Measurements from ENCODE around the gene NAGS. TPM values are rescaled to one million over a fixed set of nuclear protein-coding genes. Genes with fewer than 3 reads are reported as not detected.
"Not testable (repeated sequence)": the region's sequence is repeated elsewhere in the genome, so short reads cannot be mapped to it uniquely, and the experiment has no call there.

The NAGS gene
- total RNA-seq, 1 donor from 2014 or later, result 0.60 TPM

GRCh38 chr17:44014437-44015172 is 10.2 kb downstream of the NAGS start, which contains the start of gene TMEM101:
Gene TMEM101, minus strand, starts transcription at chr17:44014963. Its CDS starts 11 bp downstream, at chr17:44014952.
- Mint-ChIP-seq H3K27ac (peak within 1 kb of the TSS; percentile 98), H3K36me3 (ENCODE audit: low read depth) (peaks cover 10% of the 10 kb centered on the region), H3K9me3 (no peaks in the 10 kb centered on the region), H3K4me3 (peak within 1 kb of the TSS; percentile 100), H3K27me3 (ENCODE audit: insufficient read depth) (no peaks in the 10 kb centered on the region), H3K4me1 (ENCODE audit: low read depth) (peaks cover 16% of the 10 kb centered on the region)
- intact Hi-C loops (cut with micrococcal nuclease), result loop anchor here (1.0 to 2.0 kb wide), 4 partner anchors 8 to 172 kb away; partner anchors contain the start of genes G6PC3, HDAC5 and TMUB2
- DNase-seq (ENCODE audit: low spot score), result peak; percentile 84

DNA sequence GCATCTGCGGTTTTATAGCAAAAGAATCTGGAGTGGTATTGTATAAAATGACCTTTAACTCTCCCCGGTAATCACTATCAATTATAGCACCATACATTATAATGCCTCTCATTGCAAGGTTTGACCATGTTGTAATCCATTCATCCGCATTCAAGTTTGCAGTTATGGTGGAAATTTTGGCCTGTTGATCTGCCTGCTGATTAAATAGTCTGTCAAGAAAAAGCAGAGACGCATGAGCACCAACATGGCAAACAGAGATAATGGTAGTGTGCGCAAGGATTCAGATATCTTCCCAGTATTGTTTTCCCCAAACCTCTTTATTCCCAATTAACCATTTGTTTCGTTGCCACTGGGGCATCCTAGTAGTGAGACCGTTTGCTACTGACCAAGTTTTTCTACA is 16.8 kb downstream of the NAGS start:
- H3K4me3 Mint-ChIP-seq; H3K4me1 Mint-ChIP-seq (ENCODE audit: low read depth); DNase-seq (ENCODE audit: low spot score); H3K27ac Mint-ChIP-seq; intact Hi-C loops (cut with micrococcal nuclease); H3K36me3 Mint-ChIP-seq (ENCODE audit: low read depth); H3K27me3 Mint-ChIP-seq (ENCODE audit: insufficient read depth); H3K9me3 Mint-ChIP-seq: not testable (repeated sequence)

DNA sequence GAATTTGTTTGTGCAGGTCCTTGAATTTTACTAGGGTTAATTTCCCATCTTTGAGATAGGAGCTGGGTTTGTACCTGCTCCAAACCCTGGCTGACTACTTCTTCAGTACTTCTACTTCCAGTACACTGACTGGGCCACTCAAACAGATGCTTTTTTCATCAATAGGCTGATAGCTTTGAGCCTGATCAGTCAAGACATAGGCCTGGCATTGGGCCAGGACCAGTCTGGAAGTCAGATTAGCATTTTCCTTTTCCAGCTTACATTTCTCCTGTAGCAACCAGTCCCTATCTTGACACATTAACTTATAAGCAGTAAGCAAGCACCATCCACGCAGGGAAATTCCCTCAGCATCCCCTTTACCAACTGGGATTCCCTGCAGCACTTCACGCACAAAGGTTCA is 17.8 kb downstream of the NAGS start:
- Mint-ChIP-seq H3K4me3 (no peak overlapping the region), H3K36me3 (ENCODE audit: low read depth) (peaks cover 10% of the 10 kb centered on the region), H3K27me3 (ENCODE audit: insufficient read depth) (no peaks in the 10 kb centered on the region), H3K4me1 (ENCODE audit: low read depth) (no peaks in the 10 kb centered on the region), H3K27ac (no peak overlapping the region), H3K9me3 (no peaks in the 10 kb centered on the region)
- DNase-seq (ENCODE audit: low spot score), result no peak
- intact Hi-C loops (cut with micrococcal nuclease), result no loop called here

- H3K4me3 Mint-ChIP-seq, result no peak overlapping the region
- H3K27me3 Mint-ChIP-seq (ENCODE audit: insufficient read depth), result no peaks in the 10 kb centered on the region
- H3K4me1 Mint-ChIP-seq (ENCODE audit: low read depth), result no peaks in the 10 kb centered on the region
- no peak for DNase-seq (ENCODE audit: low spot score)
- no peak overlapping the region for H3K27ac Mint-ChIP-seq
- intact Hi-C loops (cut with micrococcal nuclease), result no loop called here
- H3K9me3 Mint-ChIP-seq, result no peaks in the 10 kb centered on the region
- H3K36me3 Mint-ChIP-seq (ENCODE audit: low read depth), result peaks cover 10% of the 10 kb centered on the region
Measured at GRCh38 chr17:44023545-44024270, 19.3 kb downstream of the NAGS start.

DNA sequence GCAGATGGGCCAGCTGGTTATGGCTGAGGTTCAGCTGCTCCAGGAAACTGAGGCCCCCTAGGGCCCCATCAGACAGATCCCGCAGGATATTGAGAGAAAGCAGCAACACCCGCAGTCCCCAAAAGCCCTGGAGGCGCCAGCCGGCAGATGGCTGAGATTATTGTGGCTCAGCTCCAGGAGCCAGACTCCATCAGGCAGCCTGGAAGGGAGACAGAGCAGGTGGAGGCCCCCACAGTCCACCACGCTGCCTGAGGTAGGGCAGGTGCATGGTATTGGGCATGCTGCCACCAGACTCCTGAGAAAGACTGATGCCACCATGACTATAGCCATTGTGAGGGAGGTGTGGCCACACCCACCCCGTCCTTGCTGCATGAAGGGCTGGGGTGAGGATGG is 19.8 kb downstream of the NAGS start:
- DNase-seq (ENCODE audit: low spot score), result no peak
- Mint-ChIP-seq H3K27ac (no peak overlapping the region), H3K4me1 (ENCODE audit: low read depth) (peaks cover 5% of the 10 kb centered on the region)

DNA sequence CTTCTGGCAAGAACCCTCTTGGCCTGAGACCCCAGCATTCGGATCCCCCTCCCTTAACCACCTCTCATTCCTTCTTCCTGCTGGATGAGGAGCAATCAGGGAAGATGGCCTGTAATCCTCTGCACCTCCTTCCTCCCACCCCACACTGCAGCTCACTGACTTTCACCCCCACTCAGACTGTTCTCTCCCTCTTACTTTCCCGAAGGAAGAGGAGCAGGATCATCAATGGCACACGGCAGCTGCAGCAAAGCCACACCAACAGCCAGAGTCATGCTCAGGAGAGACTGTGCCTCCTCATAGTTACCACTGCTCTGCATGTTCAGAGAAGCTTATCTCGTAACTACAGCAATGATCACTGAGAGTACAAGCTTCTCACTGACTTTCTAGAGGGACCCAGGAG is 20.4 kb downstream of the NAGS start:
- intact Hi-C loops (cut with micrococcal nuclease), result no loop called here

More for the DNA sequence above, 19.8 kb downstream of the NAGS start:
- Mint-ChIP-seq H3K27me3 (ENCODE audit: insufficient read depth) (no peaks in the 10 kb centered on the region), H3K36me3 (ENCODE audit: low read depth) (peaks cover 13% of the 10 kb centered on the region), H3K4me3 (no peak overlapping the region), H3K9me3 (no peaks in the 10 kb centered on the region)
- intact Hi-C loops (cut with micrococcal nuclease), result no loop called here

DNA sequence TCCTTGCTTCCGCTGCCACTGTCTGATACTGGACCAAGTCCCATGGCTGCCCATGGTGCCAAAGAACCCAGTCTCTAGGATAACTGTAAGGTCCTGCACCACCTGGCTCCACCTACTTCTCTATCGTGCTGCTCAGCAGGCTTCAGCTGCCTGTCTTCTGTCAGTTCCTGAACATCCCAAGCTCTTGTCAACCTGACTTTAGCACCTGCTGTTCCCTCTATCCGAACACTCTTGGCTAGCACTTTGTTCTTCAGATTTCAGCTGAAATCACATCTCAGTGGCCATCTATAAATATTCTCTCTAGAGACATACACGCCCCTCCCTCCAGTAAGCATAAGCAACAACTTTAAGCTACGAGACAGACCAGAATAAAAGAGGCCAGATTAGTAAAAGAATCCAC is 25.3 kb downstream of the NAGS start:
- Mint-ChIP-seq H3K4me1 (ENCODE audit: low read depth) (peaks cover 20% of the 10 kb centered on the region), H3K27ac (no peak overlapping the region), H3K4me3 (no peak overlapping the region), H3K27me3 (ENCODE audit: insufficient read depth) (no peaks in the 10 kb centered on the region), H3K9me3 (no peaks in the 10 kb centered on the region), H3K36me3 (ENCODE audit: low read depth) (peaks cover 30% of the 10 kb centered on the region)
- intact Hi-C loops (cut with micrococcal nuclease), result no loop called here
- no peak for DNase-seq (ENCODE audit: low spot score)

More for the DNA sequence above, 20.4 kb downstream of the NAGS start:
- no peak overlapping the region for H3K27ac Mint-ChIP-seq
- no peak overlapping the region for H3K4me3 Mint-ChIP-seq
- H3K4me1 Mint-ChIP-seq (ENCODE audit: low read depth), result peaks cover 11% of the 10 kb centered on the region
- no peaks in the 10 kb centered on the region for H3K9me3 Mint-ChIP-seq
- peaks cover 16% of the 10 kb centered on the region for H3K36me3 Mint-ChIP-seq (ENCODE audit: low read depth)
- H3K27me3 Mint-ChIP-seq (ENCODE audit: insufficient read depth), result no peaks in the 10 kb centered on the region
- no peak for DNase-seq (ENCODE audit: low spot score)

GRCh38 chr17:44030482-44030881 is 26.1 kb downstream of the NAGS start:
- peaks cover 20% of the 10 kb centered on the region for H3K4me1 Mint-ChIP-seq (ENCODE audit: low read depth)
- H3K36me3 Mint-ChIP-seq (ENCODE audit: low read depth), result peaks cover 31% of the 10 kb centered on the region
- no peak overlapping the region for H3K4me3 Mint-ChIP-seq
- H3K27ac Mint-ChIP-seq, result no peak overlapping the region
- no peaks in the 10 kb centered on the region for H3K9me3 Mint-ChIP-seq
- intact Hi-C loops (cut with micrococcal nuclease), result no loop called here
- DNase-seq (ENCODE audit: low spot score), result no peak
- H3K27me3 Mint-ChIP-seq (ENCODE audit: insufficient read depth), result no peaks in the 10 kb centered on the region

DNA sequence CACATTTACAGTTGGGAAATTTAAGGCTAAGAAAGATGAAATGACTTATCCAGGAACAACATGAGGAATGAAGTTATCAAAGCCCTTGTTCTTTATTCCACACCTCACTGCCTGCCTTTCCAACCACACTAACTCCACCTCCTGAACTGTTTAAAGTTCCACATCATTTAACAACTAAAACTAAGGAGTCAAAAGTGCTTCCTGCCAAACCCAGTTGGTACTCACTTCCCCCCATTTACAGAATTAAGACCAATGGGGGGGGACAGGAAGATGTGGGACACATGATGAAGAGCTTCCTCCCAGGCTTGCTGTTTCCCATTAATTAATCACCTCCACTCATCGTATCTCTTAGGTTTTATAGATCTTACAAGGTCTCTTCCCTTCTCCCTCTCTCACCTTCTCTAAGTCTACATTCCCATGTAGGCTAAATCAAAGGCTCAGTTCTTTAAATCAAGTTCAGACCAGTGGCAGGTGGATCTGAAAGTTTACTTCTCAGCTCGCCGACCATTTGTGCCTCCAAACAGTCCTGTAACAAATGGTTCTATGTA is 29.5 kb downstream of the NAGS start:
- Mint-ChIP-seq H3K4me1 (ENCODE audit: low read depth) (peaks cover 18% of the 10 kb centered on the region), H3K27me3 (ENCODE audit: insufficient read depth) (no peaks in the 10 kb centered on the region), H3K9me3 (no peaks in the 10 kb centered on the region), H3K27ac (peak overlapping the region; percentile 74), H3K36me3 (ENCODE audit: low read depth) (peaks cover 39% of the 10 kb centered on the region), H3K4me3 (no peak overlapping the region)
- intact Hi-C loops (cut with micrococcal nuclease), result no loop called here
- DNase-seq (ENCODE audit: low spot score), result no peak

- H3K27me3 Mint-ChIP-seq (ENCODE audit: insufficient read depth); DNase-seq (ENCODE audit: low spot score); intact Hi-C loops (cut with micrococcal nuclease); H3K9me3 Mint-ChIP-seq; H3K4me3 Mint-ChIP-seq; H3K27ac Mint-ChIP-seq: not testable (repeated sequence)
- Mint-ChIP-seq H3K4me1 (ENCODE audit: low read depth) (peaks cover 13% of the 10 kb centered on the region), H3K36me3 (ENCODE audit: low read depth) (peaks cover 35% of the 10 kb centered on the region)
Measured at GRCh38 chr17:44034688-44035087, 30.3 kb downstream of the NAGS start.

- Mint-ChIP-seq H3K27me3 (ENCODE audit: insufficient read depth) (no peaks in the 10 kb centered on the region), H3K27ac (no peak overlapping the region), H3K36me3 (ENCODE audit: low read depth) (peaks cover 37% of the 10 kb centered on the region), H3K9me3 (no peaks in the 10 kb centered on the region), H3K4me3 (no peak overlapping the region), H3K4me1 (ENCODE audit: low read depth) (peaks cover 29% of the 10 kb centered on the region)
- intact Hi-C loops (cut with micrococcal nuclease), result no loop called here
- no peak for DNase-seq (ENCODE audit: low spot score)
Measured at GRCh38 chr17:44037471-44037870, 33.0 kb downstream of the NAGS start.

- no peak overlapping the region for H3K4me3 Mint-ChIP-seq
- H3K27ac Mint-ChIP-seq, result no peak overlapping the region
- H3K4me1 Mint-ChIP-seq (ENCODE audit: low read depth), result peaks cover 28% of the 10 kb centered on the region
- no peak for DNase-seq (ENCODE audit: low spot score)
- peaks cover 32% of the 10 kb centered on the region for H3K36me3 Mint-ChIP-seq (ENCODE audit: low read depth)
- H3K27me3 Mint-ChIP-seq (ENCODE audit: insufficient read depth), result no peaks in the 10 kb centered on the region
- intact Hi-C loops (cut with micrococcal nuclease), result no loop called here
- no peaks in the 10 kb centered on the region for H3K9me3 Mint-ChIP-seq
Measured at GRCh38 chr17:44038604-44039011, 34.2 kb downstream of the NAGS start.

Data from activated T-helper 1 cell treated with anti-CD3 and anti-CD28 coated beads, Interleukin-12 subunit alpha, Interleukin-12 subunit beta, Interleukin-2, Interleukin-4 antibody, amounts not matched to agents 30 ng/mL and 10 ng/mL and 1 ng/mL, durations not matched to agents 14 hours and 24 hours and 36 hours (primary cell).